HepG2 (cell line): ENCODE data around the gene TMEM127. TPM values are rescaled to one million over a fixed set of nuclear protein-coding genes. Genes with fewer than 3 reads are reported as not detected.

Source experiments
- ATAC-seq: fragments of 200-7000 bp; cut with Tn5 transposase; 3 replicates; pipeline ENCODE4 v1.9.1; 2020; ENCODE audit warnings: mild to moderate bottlenecking, moderate library complexity
- BruUV-seq: library from RNA; stranded (reverse); fragments of 400-500 nt; replicated peaks from 2 replicates; lab custom pipeline; 2021; lab: Mats Ljungman, UMichigan
- CTCF ChIA-PET: fragments of 300-600 bp; formaldehyde crosslinking; extraction: SDS; loops from one replicate; lab custom pipeline; 2021; ENCODE audit warnings: low total read pairs, inconsistent platforms, low intra/inter-chr PET ratio; lab: Yijun Ruan, JAX
- POLR2A ChIA-PET: fragments of 350-600 bp; sonication (Branson Sonifier 250); formaldehyde crosslinking; loops from one replicate; lab custom pipeline; 2020; ENCODE audit warnings: antibody characterized with exemption, inconsistent platforms; lab: Yijun Ruan, JAX
- DNase-seq: peaks from one replicate; pipeline ENCODE4 v3.0.0-alpha.2; 2015; ENCODE audit warnings: low spot score
- FAIRE-seq: peaks from 3 replicates; lab custom pipeline; 2011; peaks lifted over from hg19 to GRCh38; lab: Jason Lieb, UNC
- H2AFZ ChIP-seq: one replicate; pipeline ENCODE4 v1.6.1; 2011; ENCODE audit warnings: low read length, inconsistent platforms
- H3K27ac ChIP-seq: fragments of 300-600 bp; 3 replicates; pipeline ENCODE4 v1.8.0; 2011; ENCODE audit warnings: mixed run types, mild to moderate bottlenecking, mixed read lengths, low read length, inconsistent platforms; ENCODE audit not compliant: insufficient read depth; ENCODE audit errors: extremely low read length
- H3K27me3 ChIP-seq, 2 experiments: fragments of 200-600 bp in 1 of 2; 2 replicates in 1 of 2; 3 replicates in 1 of 2; pipeline versions ENCODE4 v1.6.0 to v1.8.0; 2011; ENCODE audit warnings: low read length in 2 of 2, mild to moderate bottlenecking in 2 of 2, moderate library complexity in 2 of 2, inconsistent platforms in 1 of 2; ENCODE audit not compliant: insufficient read depth in 2 of 2, control insufficient read depth in 1 of 2
- H3K36me3 ChIP-seq, 2 experiments: fragments of 200-600 bp in 1 of 2; replicated peaks in 1 of 2; 2 replicates in 1 of 2; 3 replicates in 1 of 2; pipeline versions ENCODE4 v1.5.1 to v1.8.0; 2011; ENCODE audit warnings: low read length in 2 of 2, inconsistent platforms in 1 of 2; ENCODE audit not compliant: insufficient read depth in 2 of 2, control insufficient read depth in 1 of 2
- H3K4me1 ChIP-seq: 2 replicates; pipeline ENCODE4 v1.5.1; 2012; ENCODE audit warnings: low read length, inconsistent platforms; ENCODE audit not compliant: insufficient read depth
- H3K4me2 ChIP-seq: 2 replicates; pipeline ENCODE4 v1.6.0; 2011; ENCODE audit warnings: low read depth, low read length, inconsistent platforms
- H3K4me3 ChIP-seq, 3 experiments: fragments of 200-600 bp in 1 of 3; sonication (generic), shearing (Covaris generic) in 1 of 3; replicated peaks in 1 of 3; 2 replicates each; pipeline ENCODE4 v1.5.1; 2011 to 2016; ENCODE audit warnings: low read length in 3 of 3, inconsistent platforms in 2 of 3, low read depth in 2 of 3, mild to moderate bottlenecking in 2 of 3, control low read depth in 1 of 3, mixed read lengths in 1 of 3; ENCODE audit not compliant: insufficient read depth in 1 of 3
- H3K79me2 ChIP-seq: one replicate; pipeline ENCODE4 v1.6.1; 2011; ENCODE audit warnings: low read length, inconsistent platforms; ENCODE audit not compliant: insufficient read depth
- H3K9ac ChIP-seq: 2 replicates; pipeline ENCODE4 v1.6.0; 2011; ENCODE audit warnings: mild to moderate bottlenecking, low read depth, low read length, inconsistent platforms; ENCODE audit not compliant: insufficient read depth
- H3K9me3 ChIP-seq: 2 replicates; pipeline ENCODE4 v1.5.1; 2012; ENCODE audit warnings: mild to moderate bottlenecking, low read length
- H4K20me1 ChIP-seq: 2 replicates; pipeline ENCODE4 v1.6.0; 2011; ENCODE audit warnings: inconsistent platforms, mild to moderate bottlenecking, low read length, moderate library complexity; ENCODE audit not compliant: insufficient read depth
- RBFOX2 ChIP-seq: fragments of 200-400 bp; formaldehyde crosslinking; IDR thresholded peaks from 2 replicates; pipeline ENCODE4 v1.6.1; 2017; ENCODE audit warnings: low read depth, mild to moderate bottlenecking, low read length
- SIN3A ChIP-seq: IDR thresholded peaks from 2 replicates; pipeline ENCODE4 v1.6.1; 2011; ENCODE audit warnings: low read depth, mild to moderate bottlenecking, control low read depth, low read length, borderline replicate concordance
- SMARCC2 ChIP-seq: fragments of 450-650 bp; IDR thresholded peaks from 2 replicates; pipeline ENCODE4 v1.6.1; 2017; ENCODE audit warnings: antibody characterized with exemption, mild to moderate bottlenecking
- SNAPC4 ChIP-seq: sonication (generic); formaldehyde crosslinking; IDR thresholded peaks from 2 replicates; pipeline ENCODE4 v1.4.0; 2020; ENCODE audit warnings: mild to moderate bottlenecking, missing genetic modification reagents
- THAP11 ChIP-seq: IDR thresholded peaks from 2 replicates; pipeline ENCODE4 v1.6.1; 2016; ENCODE audit warnings: missing biosample characterization, missing genetic modification reagents
- ZFP82 ChIP-seq: sonication (generic); formaldehyde crosslinking; IDR thresholded peaks from 2 replicates; pipeline ENCODE4 v1.5.1; 2020; ENCODE audit warnings: mild to moderate bottlenecking, missing genetic modification reagents, borderline replicate concordance
- ZIK1 ChIP-seq: sonication (generic); formaldehyde crosslinking; IDR thresholded peaks from 2 replicates; pipeline ENCODE4 v1.5.0; 2020; ENCODE audit warnings: mild to moderate bottlenecking, low read depth, missing genetic modification reagents, borderline replicate concordance
- ZNF234 ChIP-seq: sonication (generic); formaldehyde crosslinking; conservative IDR thresholded peaks from 2 replicates; pipeline ENCODE4 v1.5.1; 2020; ENCODE audit warnings: mild to moderate bottlenecking, missing genetic modification reagents
- ZNF260 ChIP-seq: sonication (generic); formaldehyde crosslinking; IDR thresholded peaks from 2 replicates; pipeline ENCODE4 v1.4.0; 2020; ENCODE audit warnings: missing genetic modification reagents, low read depth, mild to moderate bottlenecking, borderline replicate concordance
- ZNF557 ChIP-seq: sonication (generic); formaldehyde crosslinking; IDR thresholded peaks from 2 replicates; pipeline ENCODE4 v1.4.0; 2020; ENCODE audit warnings: missing genetic modification reagents
- ZNF569 ChIP-seq: sonication (generic); formaldehyde crosslinking; IDR thresholded peaks from 2 replicates; pipeline ENCODE4 v1.5.0; 2020; ENCODE audit warnings: mild to moderate bottlenecking, missing genetic modification reagents, moderate library complexity, borderline replicate concordance
- ZNF768 ChIP-seq: sonication (generic); formaldehyde crosslinking; IDR thresholded peaks from 2 replicates; pipeline ENCODE4 v1.4.0; 2020; ENCODE audit warnings: missing genetic modification reagents
- WGBS: methylation state at CpG from one replicate; pipeline ENCODE4 v1.1.6; 2017; ENCODE audit warnings: low lambda C conversion rate; 5-methylcytosine and 5-hydroxymethylcytosine counted together
- in situ Hi-C: cut with HindIII; loops from 2 replicates; pipeline ENCODE4 v1.10.0; 2017; ENCODE audit warnings: low pct_unique_long_range_greater_than_20kb; ENCODE audit not compliant: extremely low pct_ligation_motif_present
- intact Hi-C: fragments of 100-400 bp; cut with micrococcal nuclease; formaldehyde crosslinking; loops from one replicate; pipeline ENCODE4 v1.10.0; 2022; ENCODE audit not compliant: unreplicated experiment
- polyA plus RNA-seq, 8 experiments: library from polyadenylated mRNA; depleted of rRNA in 3 of 8; stranded (reverse) in 7 of 8; unstranded in 1 of 8; fragments of >200 nt; fragmentation: Illumina TruSeq in 4 of 8; extraction: Trizol in 4 of 8; gene quantifications; 2 replicates each; pipeline versions ENCODE4 v1.2.1 to v1.2.3, GENCODE V29; 2011 to 2016; ENCODE audit warnings: low read depth in 4 of 8, missing spikeins in 1 of 8, mixed read lengths in 1 of 8; ENCODE audit not compliant: insufficient read depth in 1 of 8
- total RNA-seq, 5 experiments: library from RNA; depleted of rRNA; stranded (reverse); fragments of >200 nt; fragmentation: Illumina TruSeq; extraction: Trizol; gene quantifications; 2 replicates each; pipeline ENCODE4 v1.2.3, GENCODE V29; 2016; ENCODE audit warnings: low read depth in 1 of 5
- TF ChIP-seq, protein P1 (sequence below): sonication (generic); formaldehyde crosslinking; IDR thresholded peaks from 2 replicates; pipeline ENCODE4 v1.8.1; 2023; ENCODE audit warnings: mild to moderate bottlenecking, missing genetic modification reagents

TMEM127 gene
- total and polyA plus RNA-seq, 2 of the 13 experiments (the other 11 are each of a cell fraction or from before 2014, with no cell fraction given): 21.5 to 33.9 TPM

GRCh38 chr2:96209011-96209728, 56.6 kb downstream of the TMEM127 start (continued):
- TF ChIP-seq SNAPC4 (CRISPR knock-in tag): 0 out of 2 replicates have a peak, but pooled peaks have one; percentile 1
- peak; percentile 69; the same call in 1 of the 2 replicates for TF ChIP-seq SIN3A

DNA sequence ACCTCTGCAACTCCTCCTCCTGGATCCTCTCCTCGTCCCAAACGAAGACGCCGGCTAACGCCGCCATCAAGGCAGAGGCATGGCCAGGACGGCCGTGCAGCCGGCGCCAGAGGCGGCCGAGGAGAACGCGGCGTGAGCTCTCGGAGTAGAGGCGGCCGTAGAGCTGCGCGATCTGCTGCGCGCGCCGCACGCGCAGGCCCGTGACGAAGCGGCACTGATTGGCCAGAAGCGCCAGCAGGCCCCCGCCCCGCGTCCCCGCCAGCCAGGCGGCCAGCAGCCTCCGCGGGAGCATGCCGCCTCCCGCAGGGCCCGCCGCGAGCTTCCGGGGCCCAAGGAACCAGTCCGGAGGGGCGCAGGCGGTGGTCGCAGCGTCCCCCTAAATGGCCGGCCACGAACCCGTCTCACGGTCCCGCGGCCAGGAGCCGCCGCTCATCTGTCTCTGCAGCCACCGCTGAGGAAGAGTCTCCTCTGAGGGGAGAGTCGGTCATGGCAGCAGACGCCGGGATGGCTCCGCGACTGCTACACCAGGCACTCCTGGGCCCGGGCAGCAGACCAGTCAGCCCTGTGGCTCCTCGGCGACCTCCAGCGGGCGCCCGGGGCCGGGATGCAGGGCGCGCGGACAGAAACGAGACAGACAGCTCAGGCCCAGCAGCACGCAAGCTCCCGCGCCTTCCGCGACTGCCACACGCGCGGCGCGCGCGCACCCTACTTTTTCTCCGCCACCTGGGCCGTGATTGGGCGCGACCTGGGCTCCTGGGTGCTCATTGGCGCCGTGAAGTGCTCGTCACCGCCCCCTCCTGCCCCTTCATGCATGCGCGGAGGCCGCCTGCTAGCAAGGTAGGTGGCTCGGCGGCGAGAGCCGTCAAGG, 57.4 kb downstream of the TMEM127 start, which contains the start of gene STARD7:
STARD7 (minus strand) TSS at position 685 of the 868 bp plus-strand sequence; CDS start at position 292, 393 bp downstream.
- Histone ChIP-seq H3K27ac (peak within 1 kb of the TSS; percentile 99), H3K4me3 (peak within 1 kb of the TSS; percentile 84 to 96 (median 91)), H3K4me2 (peak within 1 kb of the TSS; percentile 90), H4K20me1 (peaks cover 45% of the 10 kb centered on the region), H3K79me2 (peaks cover 63% of the 10 kb centered on the region), H3K36me3 (peaks cover 2 to 7% of the 10 kb centered on the region in 2 experiments; a peak in 2 of 5 replicates), H3K9ac (peak within 1 kb of the TSS; percentile 99), H3K9me3 (no peaks in the 10 kb centered on the region), H3K4me1 (peaks cover 63% of the 10 kb centered on the region), H3K27me3 (no peaks in the 10 kb centered on the region; a peak in 1 of 5 replicates), H2AFZ (no peak within 1 kb of the TSS)
- POLR2A ChIA-PET: interaction anchor here (0.8 to 4.2 kb wide), 29 partner anchors 9 to 904 kb away, joined by 3 to 91 read pairs (median 6); partner anchors contain the start of genes ANKRD36, CIAO1, NCAPH and SNRNP200
- CTCF ChIA-PET: interaction anchor here (1.3 kb wide), 1 partner anchor 52 kb away, joined by 3 read pairs; no protein-coding TSS in a partner anchor
- FAIRE-seq (peak; percentile 75), ATAC-seq (peak; percentile 95), DNase-seq (peak; percentile 97)
- in situ Hi-C loops: loop anchor here (5.0 kb wide), 1 partner anchor 54 kb away; no protein-coding TSS in a partner anchor
- no TSS peak for BruUV-seq
- 1% methylated on average over 32 of the region's 100 CpGs for WGBS
- intact Hi-C loops: loop anchor here (1.0 to 10.0 kb wide), 2 partner anchors 52 to 116 kb away; partner anchors contain the start of gene ITPRIPL1
- TF ChIP-seq ZNF557 (CRISPR knock-in tag): no peak
- TF ChIP-seq ZFP82: peak; percentile 62; the same call in 1 of the 2 replicates
- TF ChIP-seq SMARCC2: no peak
- TF ChIP-seq ZNF234 (CRISPR knock-in tag): no peak; the same call in 1 of the 2 replicates
- no peak for TF ChIP-seq ZNF569 (CRISPR knock-in tag)
- peak; percentile 92 for TF ChIP-seq ZIK1 (CRISPR knock-in tag)
- 0 out of 2 replicates have a peak, but pooled peaks have one; percentile 84 for TF ChIP-seq ZNF260 (CRISPR knock-in tag)
- TF ChIP-seq, protein P1, sequence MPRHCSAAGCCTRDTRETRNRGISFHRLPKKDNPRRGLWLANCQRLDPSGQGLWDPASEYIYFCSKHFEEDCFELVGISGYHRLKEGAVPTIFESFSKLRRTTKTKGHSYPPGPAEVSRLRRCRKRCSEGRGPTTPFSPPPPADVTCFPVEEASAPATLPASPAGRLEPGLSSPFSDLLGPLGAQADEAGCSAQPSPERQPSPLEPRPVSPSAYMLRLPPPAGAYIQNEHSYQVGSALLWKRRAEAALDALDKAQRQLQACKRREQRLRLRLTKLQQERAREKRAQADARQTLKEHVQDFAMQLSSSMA (CRISPR knock-in tag): peak; percentile 74; the same call in 1 of the 2 replicates
- peak; percentile 89 for TF ChIP-seq THAP11 (CRISPR knock-in tag)
- peak; percentile 100 for TF ChIP-seq RBFOX2
- TF ChIP-seq ZNF768 (CRISPR knock-in tag): peak; percentile 75
